Endothelial cell of umbilical vein (primary cell): ENCODE results near the gene TRAPPC3L. TPM values are rescaled to one million over a fixed set of nuclear protein-coding genes. Genes with fewer than 3 reads are reported as not detected.

Source experiments
- BruUV-seq: library from RNA; stranded (reverse); fragments of 400-500 nt; replicated peaks from 2 replicates; lab custom pipeline; 2021; lab: Mats Ljungman, UMichigan
- CTCF ChIA-PET: fragments of 300-600, 350-600 bp; sonication (Branson Sonifier 250); formaldehyde crosslinking; loops from one replicate; lab custom pipeline; 2021; ENCODE audit warnings: antibody characterized with exemption, inconsistent platforms; lab: Charles Lee
- POLR2A ChIA-PET: fragments of 300-600, 350-600 bp; sonication (Branson Sonifier 250); formaldehyde crosslinking; loops from one replicate; lab custom pipeline; 2021; ENCODE audit warnings: antibody characterized with exemption, inconsistent platforms; lab: Charles Lee
- DNase-seq: peaks from one replicate; pipeline ENCODE4 v3.0.0-alpha.2; 2011; ENCODE audit warnings: low read depth, low spot score
- FAIRE-seq: peaks from 2 replicates; lab custom pipeline; 2011; peaks lifted over from hg19 to GRCh38; lab: Jason Lieb, UNC
- H2AFZ ChIP-seq: 2 replicates; pipeline ENCODE4 v1.6.0; 2012; ENCODE audit warnings: low read depth, low read length, control low read depth, inconsistent platforms
- H3K27ac ChIP-seq: 2 replicates; pipeline ENCODE4 v1.5.1; 2011; ENCODE audit warnings: low read depth, mild to moderate bottlenecking, control low read depth, low read length, moderate library complexity; ENCODE audit not compliant: insufficient read depth
- H3K27me3 ChIP-seq, 2 experiments: 2 replicates each; pipeline versions ENCODE4 v1.6.0 to v1.6.1; 2011; ENCODE audit warnings: low read length in 2 of 2, mixed read lengths in 1 of 2; ENCODE audit not compliant: control insufficient read depth in 2 of 2, insufficient read depth in 2 of 2
- H3K36me3 ChIP-seq, 2 experiments: 2 replicates in 1 of 2; 3 replicates in 1 of 2; pipeline ENCODE4 v1.5.1; 2011; ENCODE audit warnings: low read length in 2 of 2, mild to moderate bottlenecking in 1 of 2, moderate library complexity in 1 of 2; ENCODE audit not compliant: control insufficient read depth in 2 of 2, insufficient read depth in 2 of 2; ENCODE audit errors: extremely low read depth in 1 of 2
- H3K4me1 ChIP-seq: 3 replicates; pipeline ENCODE4 v1.5.1; 2011; ENCODE audit warnings: mild to moderate bottlenecking, low read length; ENCODE audit not compliant: control insufficient read depth, insufficient read depth; ENCODE audit errors: extremely low read depth
- H3K4me2 ChIP-seq: 2 replicates; pipeline ENCODE4 v1.6.1; 2011; ENCODE audit warnings: low read length, control low read depth, mixed read lengths; ENCODE audit not compliant: insufficient read depth
- H3K4me3 ChIP-seq, 3 experiments: fragments of 200-600 bp in 1 of 3; sonication (generic), shearing (Covaris generic) in 1 of 3; replicated peaks in 1 of 3; 2 replicates each; pipeline ENCODE4 v1.5.1; 2011 to 2016; ENCODE audit warnings: control low read depth in 3 of 3, low read length in 3 of 3, mild to moderate bottlenecking in 2 of 3, inconsistent platforms in 1 of 3, low read depth in 1 of 3, moderate library complexity in 1 of 3; ENCODE audit not compliant: insufficient read depth in 1 of 3
- H3K79me2 ChIP-seq: 2 replicates; pipeline ENCODE4 v1.6.0; 2012; ENCODE audit warnings: low read length, inconsistent platforms; ENCODE audit not compliant: control insufficient read depth, insufficient read depth
- H3K9ac ChIP-seq: replicated peaks from 2 replicates; pipeline ENCODE3; 2011; ENCODE audit warnings: low read length, control low read depth; ENCODE audit not compliant: insufficient read depth; ENCODE audit errors: extremely low read depth
- H3K9me1 ChIP-seq: replicated peaks from 3 replicates; pipeline ENCODE4 v1.6.0; 2011; ENCODE audit warnings: mild to moderate bottlenecking, low read length; ENCODE audit not compliant: control insufficient read depth, insufficient read depth; ENCODE audit errors: extremely low read depth
- H3K9me3 ChIP-seq: replicated peaks from 2 replicates; pipeline ENCODE4 v1.5.1; 2012; ENCODE audit warnings: low read length, inconsistent platforms; ENCODE audit not compliant: control insufficient read depth, insufficient read depth
- H4K20me1 ChIP-seq: replicated peaks from 2 replicates; pipeline ENCODE3; 2011; ENCODE audit warnings: mild to moderate bottlenecking, low read length; ENCODE audit not compliant: control insufficient read depth, insufficient read depth; ENCODE audit errors: extremely low read depth
- CTCF ChIP-seq, 2 donors: IDR thresholded peaks; 1 replicate in 1 of 2; 2 replicates in 1 of 2; pipeline ENCODE4 v1.5.1; 2011; ENCODE audit warnings: low read length in 2 of 2, mild to moderate bottlenecking in 2 of 2, moderate library complexity in 2 of 2, control low read depth in 1 of 2, inconsistent platforms in 1 of 2, low read depth in 1 of 2; ENCODE audit not compliant: insufficient read depth in 1 of 2; ENCODE audit errors: extremely low read depth in 1 of 2
- EZH2 ChIP-seq: IDR thresholded peaks from 2 replicates; pipeline ENCODE4 v1.6.1; 2012; ENCODE audit warnings: borderline replicate concordance, low read depth, mild to moderate bottlenecking, moderate library complexity, low read length, inconsistent platforms; ENCODE audit not compliant: severe bottlenecking
- FOS ChIP-seq: IDR thresholded peaks from 2 replicates; pipeline ENCODE4 v1.6.1; 2011; ENCODE audit warnings: mild to moderate bottlenecking, low read length, moderate library complexity, borderline replicate concordance; ENCODE audit not compliant: insufficient read depth
- GATA2 ChIP-seq: IDR thresholded peaks from 2 replicates; pipeline ENCODE4 v1.7.0; 2011; ENCODE audit warnings: low read depth, mild to moderate bottlenecking, moderate library complexity, mixed read lengths, low read length; ENCODE audit not compliant: insufficient read length, insufficient read depth
- POLR2AphosphoS5 ChIP-seq: IDR thresholded peaks from 2 replicates; pipeline ENCODE4 v1.6.1; 2012; ENCODE audit warnings: low read depth, mild to moderate bottlenecking, control low read depth, low read length, moderate library complexity; ENCODE audit not compliant: insufficient read depth
- dilution Hi-C: fragments of 300-500 bp; cut with MboI; formaldehyde crosslinking; loops from one replicate; pipeline ENCODE4 v1.15.0; 2019; ENCODE audit warnings: low sequenced_read_pairs; ENCODE audit not compliant: extremely low pct_ligation_motif_present
- intact Hi-C: fragments of 100-400 bp; cut with micrococcal nuclease; formaldehyde crosslinking; loops from one replicate; pipeline ENCODE4 v1.10.0; 2022
- polyA plus RNA-seq, 4 experiments: library from polyadenylated mRNA; depleted of rRNA in 3 of 4; stranded (reverse) in 3 of 4; unstranded in 1 of 4; fragments of >200 nt; gene quantifications; 2 replicates each; pipeline versions ENCODE4 v1.2.1 to v1.2.3, GENCODE V29; 2011 to 2012; ENCODE audit warnings: missing spikeins in 1 of 4
- total RNA-seq: library from RNA; stranded (reverse); gene quantifications from 2 replicates; pipeline ENCODE4 v1.2.3, GENCODE V29; 2021

The TRAPPC3L gene
- total and polyA plus RNA-seq, 2 donors (not counting 3 experiments of a cell fraction or from before 2014, with no cell fraction given): 0.38 TPM; not detected in 1

- POLR2A ChIA-PET: no interaction called here
- CTCF ChIA-PET: interaction anchor here (1.0 to 4.3 kb wide), 15 partner anchors 7 to 346 kb away, joined by 4 to 44 read pairs (median 7); partner anchors contain the start of genes CALHM5, RSPH4A and RWDD1
- no peaks in the 10 kb centered on the region for H3K9me1 ChIP-seq
- H3K9me3 ChIP-seq: no peaks in the 10 kb centered on the region
- H3K36me3 ChIP-seq: no peaks in the 10 kb centered on the region
- H3K27ac ChIP-seq: no peak overlapping the region
- no peak overlapping the region for H3K4me2 ChIP-seq
- no peak for DNase-seq
- FAIRE-seq: no peak
- no peaks in the 10 kb centered on the region for H3K79me2 ChIP-seq
- H3K9ac ChIP-seq: no peak overlapping the region
- BruUV-seq: no TSS peak
- dilution Hi-C loops: no loop called here
- peaks cover 7% of the 10 kb centered on the region for H3K4me1 ChIP-seq
- no peaks in the 10 kb centered on the region for H3K27me3 ChIP-seq
- no peaks in the 10 kb centered on the region for H4K20me1 ChIP-seq
- H3K4me3 ChIP-seq: no peak overlapping the region
- H2AFZ ChIP-seq: no peak overlapping the region
- TF ChIP-seq POLR2AphosphoS5 (no peak), GATA2 (no peak), FOS (no peak), EZH2 (no peak), CTCF (IDR thresholded peaks at IDR 0.05; ENCODE audit: extremely low read depth in 1 of 2, insufficient read depth in 1 of 2, low read depth in 1 of 2, low read length in 2 of 2) (no peak)
- intact Hi-C loops: loop anchor here (5.0 kb wide), 1 partner anchor 283 kb away; no protein-coding TSS in a partner anchor
Observed at GRCh38 chr6:116563830-116564229, 18.3 kb upstream of the TRAPPC3L start.
